Pancreas (tissue), 10 donors: ENCODE results near the gene ZNF266. TPM values are rescaled to one million over a fixed set of nuclear protein-coding genes. Genes with fewer than 3 reads are reported as not detected.

ENCODE experiments used
- ATAC-seq, 4 donors: fragments of 200-7000 bp; cut with Tn5 transposase; one replicate each; pipeline versions ENCODE4 v1.8.0 to v1.9.1; 2020; ENCODE audit warnings: mild to moderate bottlenecking in 4 of 4, moderate library complexity in 4 of 4
- DNase-seq, 6 donors: peaks; one replicate each; pipeline ENCODE4 v3.0.0-alpha.2; 2020
- FAIRE-seq: peaks from 2 replicates; lab custom pipeline; 2012; peaks lifted over from hg19 to GRCh38; lab: Jason Lieb, UNC
- H3K27ac ChIP-seq, 4 donors: fragments of 200-600 bp; sonication (generic); 1 replicate in 3 of 4; 2 replicates in 1 of 4; pipeline versions ENCODE4 v1.5.0 to v1.8.0; 2020
- H3K27me3 ChIP-seq, 4 donors: fragments of 200-600 bp; one replicate each; pipeline ENCODE4 v1.8.0; 2021
- H3K36me3 ChIP-seq, 3 donors: fragments of 200-600 bp; sonication (generic) in 1 of 3; one replicate each; pipeline versions ENCODE4 v1.5.0 to v1.8.0; 2020 to 2021
- H3K4me1 ChIP-seq, 3 donors: fragments of 200-600 bp; one replicate each; pipeline ENCODE4 v1.8.0; 2021
- H3K4me3 ChIP-seq, 4 donors: fragments of 200-600 bp; sonication (generic) in 2 of 4; one replicate each; pipeline versions ENCODE4 v1.5.0 to v1.8.0; 2020 to 2021
- H3K9me3 ChIP-seq, 4 donors: fragments of 200-600 bp; one replicate each; pipeline ENCODE4 v1.8.0; 2021
- CTCF ChIP-seq, 4 donors: fragments of 200-600 bp; sonication (generic) in 3 of 4; IDR thresholded peaks; one replicate each; pipeline versions ENCODE4 v1.5.0 to v1.8.0; 2021; ENCODE audit warnings: antibody characterized with exemption in 4 of 4
- WGBS, 2 donors: extraction: QIAGEN DNeasy Blood & Tissue Kit; methylation state at CpG; one replicate each; pipeline ENCODE4 v1.1.7; 2013; 5-methylcytosine and 5-hydroxymethylcytosine counted together
- intact Hi-C, 3 donors: fragments of 100-400 bp; cut with DNase I; formaldehyde crosslinking; loops; one replicate each; pipeline versions ENCODE4 v1.11.1 to v1.14.2; 2022
- polyA plus RNA-seq, 2 donors: library from polyadenylated mRNA; stranded (reverse); fragments of 200-250 nt; gene quantifications; one replicate each; pipeline ENCODE4 v1.2.3, GENCODE V29; 2013
- total RNA-seq, 6 donors: library from RNA; stranded (reverse); fragmentation: NEBNext Ultra II Directional in 4 of 6; extraction: Animal tissue kit (Norgen Biotek cat#: 25700) in 4 of 6; gene quantifications; one replicate each; pipeline versions ENCODE4 v1.2.1 to v1.2.4, GENCODE V29; 2021 to 2023
- donor health status: healthy with polysubstance abuse.
- donor health status: DM: no; HTN: no; CAD: no; lungs with moderate emphysema.
- donor health status: DM: no; HTN: no; CAD: no.
- donor health status: control.
- donor health status: control.
- donor health status: Bipolar disorder and iron deficiency.
- donor health status: DM: yes; HTN: yes; CAD: no.
- donor health status: DM: no; HTN: no; CAD: no.
- donor health status: DM: no; HTN: no; CAD: no.
- donor health status: DM: yes; HTN: yes; CAD: no.

ZNF266 gene
- total and polyA plus RNA-seq, 8 donors = 5.1 to 39.1 (median 8.7) TPM

- 87 to 88% methylated on average over 7 of the region's 7 CpGs for WGBS, 2 donors
- H3K4me3 ChIP-seq = no peak overlapping the region
- H3K36me3 ChIP-seq = peaks cover 0 to 5% (median 4%) of the 10 kb centered on the region in 3 donors
- DNase-seq = no peak
- no peak for ATAC-seq
- no peak for FAIRE-seq
- intact Hi-C loops = no loop called here
- no peaks in the 10 kb centered on the region for H3K9me3 ChIP-seq
- H3K27me3 ChIP-seq = no peaks in the 10 kb centered on the region
- no peak for TF ChIP-seq CTCF (IDR thresholded peaks at IDR 0.05)
- H3K27ac ChIP-seq = no peak overlapping the region
- H3K4me1 ChIP-seq = peaks cover 0 to 7% (median 4%) of the 10 kb centered on the region in 3 donors
Observed at GRCh38 chr19:9431475-9431874, 3.9 kb downstream of the ZNF266 start.

DNA sequence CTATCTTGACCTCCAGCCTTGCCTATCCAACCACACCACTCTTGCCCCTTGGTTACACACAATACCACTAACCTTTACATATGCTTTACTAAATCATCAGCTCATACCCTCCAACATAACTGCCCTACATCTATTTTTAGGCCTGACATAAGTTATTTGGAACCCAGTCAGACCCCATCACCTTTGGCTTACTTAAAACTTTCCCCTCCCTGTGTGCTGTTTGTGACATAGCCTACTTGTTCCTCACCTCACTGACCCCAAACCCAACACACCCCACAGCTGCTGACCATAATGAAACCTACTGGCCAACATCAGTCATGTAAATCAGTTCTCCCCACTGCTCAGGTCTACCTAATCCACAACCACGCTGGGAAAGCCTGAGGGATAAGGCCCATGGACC lies 4.9 kb downstream of the ZNF266 start:
- ATAC-seq = no peak
- H3K4me3 ChIP-seq = no peak overlapping the region
- intact Hi-C loops = no loop called here
- H3K36me3 ChIP-seq = peaks cover 0 to 5% (median 4%) of the 10 kb centered on the region in 3 donors
- H3K27ac ChIP-seq = no peak overlapping the region
- no peak for DNase-seq
- no peak for FAIRE-seq
- H3K9me3 ChIP-seq = no peaks in the 10 kb centered on the region
- no peak for TF ChIP-seq CTCF (IDR thresholded peaks at IDR 0.05)
- no peaks in the 10 kb centered on the region for H3K27me3 ChIP-seq
- H3K4me1 ChIP-seq = peaks cover 0 to 7% (median 4%) of the 10 kb centered on the region in 3 donors
- 100% methylated on average over 1 of the region's 1 CpG for WGBS, 2 donors

DNA sequence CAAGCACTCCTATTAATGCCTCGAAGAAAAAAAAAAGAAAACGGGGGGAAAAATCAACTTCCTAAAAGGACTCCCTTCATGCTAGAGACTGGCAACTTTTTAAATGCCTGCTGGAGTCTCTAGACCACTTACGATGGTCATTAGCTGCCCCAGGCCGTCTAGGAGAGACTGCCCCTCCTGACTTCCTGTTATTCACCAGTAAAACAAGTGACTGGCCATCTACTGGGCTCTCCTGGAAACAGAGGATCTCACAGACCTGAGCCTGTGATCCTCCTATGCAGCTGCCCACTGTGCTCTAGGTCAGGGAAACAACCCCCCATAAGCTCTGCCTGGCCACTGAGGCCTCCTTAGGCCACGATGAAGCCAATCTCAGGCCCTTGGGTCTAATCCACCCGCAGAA lies 7.4 kb downstream of the ZNF266 start:
- H3K4me1 ChIP-seq = no peaks in the 10 kb centered on the region
- 86 to 89% methylated on average over 6 of the region's 6 CpGs for WGBS, 2 donors
- intact Hi-C loops = no loop called here
- no peak overlapping the region for H3K4me3 ChIP-seq
- H3K27me3 ChIP-seq = no peaks in the 10 kb centered on the region
- peaks cover 0 to 22% (median 4%) of the 10 kb centered on the region in 3 donors for H3K36me3 ChIP-seq
- DNase-seq = no peak
- no peak for TF ChIP-seq CTCF (IDR thresholded peaks at IDR 0.05)
- FAIRE-seq = no peak
- H3K9me3 ChIP-seq = no peaks in the 10 kb centered on the region
- H3K27ac ChIP-seq = no peak overlapping the region
- no peak for ATAC-seq

- Histone ChIP-seq H3K4me1 (no peaks in the 10 kb centered on the region), H3K27ac (no peak overlapping the region), H3K27me3 (no peaks in the 10 kb centered on the region), H3K4me3 (no peak overlapping the region), H3K9me3 (peaks cover 0 to 22% (median 5%) of the 10 kb centered on the region in 4 donors), H3K36me3 (peaks cover 27 to 61% (median 45%) of the 10 kb centered on the region in 3 donors)
- FAIRE-seq (no peak), DNase-seq (no peak), ATAC-seq (no peak)
- TF ChIP-seq CTCF (IDR thresholded peaks at IDR 0.05) = no peak
- WGBS, 2 donors = 97 to 98% methylated on average over 14 of the region's 14 CpGs
- intact Hi-C loops = no loop called here
Observed at GRCh38 chr19:9413240-9413954, 22.0 kb downstream of the ZNF266 start.

DNA sequence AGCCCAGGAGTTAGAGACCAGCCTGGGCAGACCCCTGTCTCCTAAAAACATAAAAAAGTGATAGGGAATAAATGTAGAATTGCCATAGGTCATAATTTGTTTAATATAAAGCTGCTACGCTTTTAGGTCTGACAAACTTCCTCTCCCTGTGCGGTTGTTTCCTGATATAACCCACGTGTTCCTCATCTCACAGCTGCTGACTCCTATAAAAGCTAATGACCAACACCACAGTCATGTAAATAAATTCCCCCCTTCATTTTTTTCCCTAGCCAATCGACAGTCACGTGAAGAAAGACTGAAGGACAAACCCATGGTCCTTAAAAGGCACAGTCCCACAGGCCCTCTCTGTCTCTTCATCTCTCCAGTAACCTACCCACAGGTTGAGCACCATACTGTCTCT lies 27.5 kb downstream of the ZNF266 start:
- Histone ChIP-seq H3K4me1 (no peaks in the 10 kb centered on the region), H3K27me3 (no peaks in the 10 kb centered on the region), H3K27ac (no peak overlapping the region), H3K36me3 (peaks cover 0 to 5% (median 0%) of the 10 kb centered on the region in 3 donors), H3K9me3 (peaks cover 0 to 5% (median 2%) of the 10 kb centered on the region in 4 donors), H3K4me3 (no peak overlapping the region)
- intact Hi-C loops = no loop called here
- no peak for FAIRE-seq
- no peak for ATAC-seq
- WGBS, 2 donors = 92 to 93% methylated on average over 5 of the region's 5 CpGs
- DNase-seq = no peak
- no peak for TF ChIP-seq CTCF (IDR thresholded peaks at IDR 0.05)
